ENCODE data around the gene ITGA11. TPM values are rescaled to one million over a fixed set of nuclear protein-coding genes. Genes with fewer than 3 reads are reported as not detected.

ITGA11 gene
- total RNA-seq (not detected in 2 replicates), polyA plus RNA-seq (not detected in 2 replicates), polyA minus RNA-seq (0.14 TPM in 1 of 2 replicates, not detected in the other)
- total RNA-seq (2013), result 0.07 TPM

GRCh38 chr15:68431792-68432401 is at the start of gene ITGA11:
ITGA11 (minus strand) TSS chr15:68432163; CDS start chr15:68432066, 97 bp downstream.
- Mint-ChIP-seq H3K4me3 (peak within 1 kb of the TSS; percentile 17), H3K9me3 (ENCODE audit: insufficient read depth) (no peaks in the 10 kb centered on the region), H3K27ac (no peak within 1 kb of the TSS), H3K4me1 (peaks cover 10% of the 10 kb centered on the region), H3K27me3 (peaks cover 47% of the 10 kb centered on the region)
- Histone ChIP-seq H3K9ac (ENCODE audit: low read length) (no peak within 1 kb of the TSS), H3K27ac (ENCODE audit: low read length in 2 of 2) (no peak within 1 kb of the TSS), H3K79me2 (ENCODE audit: control insufficient read depth, insufficient read depth, low read length) (no peaks in the 10 kb centered on the region), H3K4me3 (ENCODE audit: control extremely low read depth in 1 of 5, extremely low read depth in 1 of 5, insufficient read depth in 1 of 5, low read depth in 2 of 5, low read length in 4 of 5) (no peak within 1 kb of the TSS), H3K36me3 (replicated peaks in 1 of 2; ENCODE audit: control extremely low read depth in 1 of 2, control insufficient read depth in 1 of 2, extremely low read depth in 1 of 2, insufficient read depth in 2 of 2, low read length in 1 of 2) (no peaks in the 10 kb centered on the region), H2AFZ (ENCODE audit: insufficient read depth, low read depth, low read length, poor library complexity, severe bottlenecking) (no peak within 1 kb of the TSS), H3K4me1 (ENCODE audit: control insufficient read depth in 2 of 2, insufficient read depth in 2 of 2, low read length in 2 of 2) (peaks cover 6 to 9% of the 10 kb centered on the region in 2 donors), H3K9me3 (ENCODE audit: control extremely low read depth in 1 of 3, control insufficient read depth in 2 of 3, insufficient read depth in 1 of 3, low read length in 2 of 3) (no peaks in the 10 kb centered on the region), H3K27me3 (replicated peaks in 1 of 4; ENCODE audit: control extremely low read depth in 1 of 4, control insufficient read depth in 3 of 4, insufficient read depth in 4 of 4, low read length in 3 of 4) (peaks cover 0 to 31% (median 13%) of the 10 kb centered on the region in 4 experiments), H3K4me2 (replicated peaks; ENCODE audit: low read depth, low read length, poor library complexity, severe bottlenecking) (peak within 1 kb of the TSS; percentile 55), H4K20me1 (ENCODE audit: control insufficient read depth, insufficient read depth, low read length, poor library complexity, severe bottlenecking) (no peaks in the 10 kb centered on the region)
- TF ChIP-seq EZH2 (IDR thresholded peaks at IDR 0.05; ENCODE audit: borderline replicate concordance, insufficient read depth, low read depth, low read length, poor library complexity, severe bottlenecking), result no peak
- TF ChIP-seq CTCF (IDR thresholded peaks at IDR 0.05), result no peak
- intact Hi-C loops (cut with micrococcal nuclease), result no loop called here
- ATAC-seq (ENCODE audit: low read depth), result no peak
- CTCF ChIA-PET, result no interaction called here
- no peak for DNase-seq
- 1% methylated on average over 49 of the region's 49 CpGs for WGBS (ENCODE audit: insufficient coverage)
- POLR2A ChIA-PET, result no interaction called here

- Histone ChIP-seq H3K27ac (ENCODE audit: low read length in 2 of 2) (no peak overlapping the region), H3K36me3 (replicated peaks in 1 of 2; ENCODE audit: control extremely low read depth in 1 of 2, control insufficient read depth in 1 of 2, extremely low read depth in 1 of 2, insufficient read depth in 2 of 2, low read length in 1 of 2) (no peaks in the 10 kb centered on the region), H3K4me3 (ENCODE audit: control extremely low read depth in 1 of 5, extremely low read depth in 1 of 5, insufficient read depth in 1 of 5, low read depth in 2 of 5, low read length in 4 of 5) (no peak overlapping the region), H3K79me2 (ENCODE audit: control insufficient read depth, insufficient read depth, low read length) (no peaks in the 10 kb centered on the region), H3K9me3 (ENCODE audit: control extremely low read depth in 1 of 3, control insufficient read depth in 2 of 3, insufficient read depth in 1 of 3, low read length in 2 of 3) (no peaks in the 10 kb centered on the region), H3K9ac (ENCODE audit: low read length) (no peak overlapping the region), H3K4me2 (replicated peaks; ENCODE audit: low read depth, low read length, poor library complexity, severe bottlenecking) (no peak overlapping the region), H3K27me3 (replicated peaks in 1 of 4; ENCODE audit: control extremely low read depth in 1 of 4, control insufficient read depth in 3 of 4, insufficient read depth in 4 of 4, low read length in 3 of 4) (peaks cover 0 to 5% (median 1%) of the 10 kb centered on the region in 4 experiments), H2AFZ (ENCODE audit: insufficient read depth, low read depth, low read length, poor library complexity, severe bottlenecking) (no peak overlapping the region), H4K20me1 (ENCODE audit: control insufficient read depth, insufficient read depth, low read length, poor library complexity, severe bottlenecking) (no peaks in the 10 kb centered on the region), H3K4me1 (ENCODE audit: control insufficient read depth in 2 of 2, insufficient read depth in 2 of 2, low read length in 2 of 2) (no peaks in the 10 kb centered on the region)
- no peaks in the 10 kb centered on the region for H3K9me3 Mint-ChIP-seq (ENCODE audit: insufficient read depth)
- H3K27ac Mint-ChIP-seq, result no peak overlapping the region
- ATAC-seq (ENCODE audit: low read depth) (no peak), DNase-seq (no peak)
- ChIA-PET POLR2A (no interaction called here), CTCF (no interaction called here)
- TF ChIP-seq CTCF (IDR thresholded peaks at IDR 0.05), result no peak
- no peaks in the 10 kb centered on the region for H3K4me1 Mint-ChIP-seq
- H3K4me3 Mint-ChIP-seq, result no peak overlapping the region
- WGBS (ENCODE audit: insufficient coverage), result 75% methylated on average over 3 of the region's 3 CpGs
- peaks cover 21% of the 10 kb centered on the region for H3K27me3 Mint-ChIP-seq
- intact Hi-C loops (cut with micrococcal nuclease), result no loop called here
Observed at GRCh38 chr15:68481321-68481720, 49.4 kb upstream of the ITGA11 start.
